SK-N-SH (cell line): ENCODE data around the gene TANK. TPM values are rescaled to one million over a fixed set of nuclear protein-coding genes. Genes with fewer than 3 reads are reported as not detected.

Experiments
- CTCF ChIA-PET: fragments of 300-600, 350-600 bp; formaldehyde crosslinking; extraction: SDS; loops from one replicate; lab custom pipeline; 2021; lab: Yijun Ruan, JAX
- POLR2A ChIA-PET: fragments of 350-600 bp; sonication (Branson Sonifier 250); formaldehyde crosslinking; extraction: SDS; loops from one replicate; lab custom pipeline; 2020; ENCODE audit warnings: antibody characterized with exemption, inconsistent platforms; lab: Yijun Ruan, JAX
- DNase-seq: peaks from one replicate; pipeline ENCODE4 v3.0.0; 2012
- H2AFZ ChIP-seq: fragments of 200-600 bp; sonication (generic); 2 replicates; pipeline ENCODE4 v1.8.1; 2016; ENCODE audit warnings: antibody characterized with exemption, mild to moderate bottlenecking, low read depth
- H3F3A ChIP-seq: fragments of 200-600 bp; sonication (generic); replicated peaks from 2 replicates; pipeline ENCODE3; 2016; ENCODE audit warnings: antibody characterized with exemption, mild to moderate bottlenecking; ENCODE audit not compliant: insufficient read depth
- H3K27ac ChIP-seq, 2 experiments: fragments of 200-500 bp in 1 of 2; fragments of 200-600 bp in 1 of 2; sonication (Bioruptor generic) in 1 of 2; sonication (generic), shearing (Covaris generic) in 1 of 2; 2 replicates each; pipeline versions ENCODE4 v1.5.1 to v1.6.1; 2014 to 2016; ENCODE audit warnings: low read depth in 2 of 2, inconsistent platforms in 1 of 2, low read length in 1 of 2, mild to moderate bottlenecking in 1 of 2, mixed read lengths in 1 of 2
- H3K27me3 ChIP-seq: fragments of 200-600 bp; sonication (generic), shearing (Covaris generic); 2 replicates; pipeline ENCODE4 v1.6.1; 2016; ENCODE audit warnings: mixed run types; ENCODE audit not compliant: insufficient read depth
- H3K36me3 ChIP-seq, 2 experiments: fragments of 200-500 bp in 1 of 2; fragments of 200-600 bp in 1 of 2; sonication (Bioruptor generic) in 1 of 2; sonication (generic) in 1 of 2; replicated peaks in 1 of 2; 2 replicates each; pipeline versions ENCODE3 to v1.5.1; 2014 to 2016; ENCODE audit warnings: low read length in 1 of 2, mild to moderate bottlenecking in 1 of 2; ENCODE audit not compliant: insufficient read depth in 2 of 2, control insufficient read depth in 1 of 2
- H3K4me1 ChIP-seq, 2 experiments: fragments of 200-500 bp in 1 of 2; fragments of 200-600 bp in 1 of 2; sonication (Bioruptor generic) in 1 of 2; sonication (generic), shearing (Covaris generic) in 1 of 2; 2 replicates each; pipeline versions ENCODE4 v1.5.1 to v1.6.1; 2014 to 2016; ENCODE audit warnings: low read depth in 1 of 2, low read length in 1 of 2, mixed run types in 1 of 2; ENCODE audit not compliant: insufficient read depth in 2 of 2, control insufficient read depth in 1 of 2
- H3K4me2 ChIP-seq: fragments of 200-600 bp; sonication (generic), shearing (Covaris generic); 2 replicates; pipeline ENCODE4 v1.6.1; 2017; ENCODE audit warnings: mixed run types
- H3K4me3 ChIP-seq, 2 experiments: fragments of 200-500 bp in 1 of 2; fragments of 200-600 bp in 1 of 2; sonication (Bioruptor generic) in 1 of 2; sonication (generic), shearing (Covaris generic) in 1 of 2; 2 replicates each; pipeline versions ENCODE4 v1.5.1 to v1.8.1; 2014 to 2016; ENCODE audit warnings: low read depth in 2 of 2, inconsistent platforms in 1 of 2, low read length in 1 of 2, mild to moderate bottlenecking in 1 of 2, mixed read lengths in 1 of 2, moderate library complexity in 1 of 2
- H3K79me2 ChIP-seq: fragments of 200-600 bp; sonication (generic); 2 replicates; pipeline ENCODE4 v1.8.1; 2017; ENCODE audit warnings: mild to moderate bottlenecking; ENCODE audit not compliant: insufficient read depth
- H3K9ac ChIP-seq: fragments of 200-600 bp; sonication (generic); 2 replicates; pipeline ENCODE4 v1.6.1; 2017; ENCODE audit warnings: mixed run types
- H3K9me2 ChIP-seq: fragments of 200-600 bp; sonication (generic); 2 replicates; pipeline ENCODE4 v1.6.1; 2017; ENCODE audit warnings: mixed run types
- H3K9me3 ChIP-seq: fragments of 200-600 bp; sonication (generic); 2 replicates; pipeline ENCODE4 v1.6.1; 2017; ENCODE audit warnings: mixed run types, mild to moderate bottlenecking, moderate library complexity
- H4K20me1 ChIP-seq: fragments of 200-600 bp; sonication (generic); 2 replicates; pipeline ENCODE4 v1.6.1; 2017; ENCODE audit warnings: mild to moderate bottlenecking, mixed run types; ENCODE audit not compliant: insufficient read depth
- CHD2 ChIP-seq: fragments of 150-350 bp; IDR thresholded peaks from 2 replicates; pipeline ENCODE4 v1.6.1; 2018; ENCODE audit warnings: low read length; ENCODE audit not compliant: partially characterized antibody
- ELF1 ChIP-seq: IDR thresholded peaks from 2 replicates; pipeline ENCODE4 v1.4.0; 2012
- EZH2phosphoT487 ChIP-seq: fragments of 200-600 bp; sonication (generic); IDR thresholded peaks from 2 replicates; pipeline ENCODE4 v1.6.1; 2017; ENCODE audit warnings: low read depth, mixed run types, mild to moderate bottlenecking, antibody characterized with exemption, moderate library complexity, borderline replicate concordance
- GATA2 ChIP-seq: sonication (generic); formaldehyde crosslinking; IDR thresholded peaks from 2 replicates; pipeline ENCODE4 v1.5.0; 2020; ENCODE audit warnings: mild to moderate bottlenecking, missing genetic modification reagents
- JUND ChIP-seq: IDR thresholded peaks from 2 replicates; pipeline ENCODE4 v1.4.0; 2012
- MXI1 ChIP-seq: IDR thresholded peaks from 2 replicates; pipeline ENCODE4 v1.6.1; 2012; ENCODE audit warnings: mild to moderate bottlenecking, low read depth, low read length, improper control_type of control experiment
- RAD21 ChIP-seq: IDR thresholded peaks from 2 replicates; pipeline ENCODE4 v1.6.1; 2012; ENCODE audit warnings: mild to moderate bottlenecking, low read length
- RFX5 ChIP-seq: IDR thresholded peaks from 2 replicates; pipeline ENCODE4 v1.6.1; 2012; ENCODE audit warnings: mild to moderate bottlenecking, improper control_type of control experiment, low read length
- RXRA ChIP-seq: IDR thresholded peaks from 2 replicates; pipeline ENCODE4 v1.4.0; 2012; ENCODE audit warnings: low read depth, mild to moderate bottlenecking, borderline replicate concordance
- SIN3A ChIP-seq: IDR thresholded peaks from 2 replicates; pipeline ENCODE4 v1.6.1; 2012; ENCODE audit warnings: low read depth, mild to moderate bottlenecking, low read length, moderate library complexity, borderline replicate concordance
- TCF12 ChIP-seq: IDR thresholded peaks from 2 replicates; pipeline ENCODE4 v1.4.0; 2012
- WGBS: methylation state at CpG from one replicate; pipeline ENCODE4 v1.1.6; 2017; ENCODE audit warnings: low lambda C conversion rate; 5-methylcytosine and 5-hydroxymethylcytosine counted together
- polyA plus RNA-seq, 3 experiments: library from polyadenylated mRNA; depleted of rRNA; stranded (reverse); fragments of >200 nt; gene quantifications; 2 replicates each; pipeline ENCODE4 v1.2.3, GENCODE V29; 2012
- TF ChIP-seq, protein P1 (sequence below): fragments of 200-600 bp; sonication (generic); IDR thresholded peaks from 2 replicates; pipeline ENCODE4 v1.6.1; 2017; ENCODE audit warnings: antibody characterized with exemption, mild to moderate bottlenecking, moderate library complexity
- TF ChIP-seq, protein P2 (sequence below): IDR thresholded peaks from 2 replicates; pipeline ENCODE4; 2012

The TANK gene
- polyA plus RNA-seq, 1 of the 3 experiments (the other 2 are of a cell fraction) = 25.7 TPM

DNA sequence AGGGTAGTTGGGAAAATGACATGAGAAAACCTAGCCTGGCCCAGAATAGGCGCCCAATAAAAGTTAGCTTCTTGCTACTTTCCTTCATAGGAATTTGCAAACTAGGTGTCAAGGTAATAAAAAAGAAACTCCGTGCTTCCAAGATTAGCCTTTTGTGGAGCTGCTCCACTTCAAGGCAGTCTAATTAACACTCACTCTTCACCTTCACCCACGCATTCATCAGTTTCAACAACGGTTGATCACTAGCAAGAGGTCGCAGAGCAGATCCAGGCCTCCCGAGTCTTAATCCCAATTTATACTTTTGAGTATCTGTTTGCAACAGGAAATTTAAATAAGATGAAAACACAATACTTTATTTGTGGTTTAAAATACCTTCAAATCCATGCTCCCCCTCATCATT lies 39.5 kb upstream of the TANK start (continued):
- TF ChIP-seq, protein P1, sequence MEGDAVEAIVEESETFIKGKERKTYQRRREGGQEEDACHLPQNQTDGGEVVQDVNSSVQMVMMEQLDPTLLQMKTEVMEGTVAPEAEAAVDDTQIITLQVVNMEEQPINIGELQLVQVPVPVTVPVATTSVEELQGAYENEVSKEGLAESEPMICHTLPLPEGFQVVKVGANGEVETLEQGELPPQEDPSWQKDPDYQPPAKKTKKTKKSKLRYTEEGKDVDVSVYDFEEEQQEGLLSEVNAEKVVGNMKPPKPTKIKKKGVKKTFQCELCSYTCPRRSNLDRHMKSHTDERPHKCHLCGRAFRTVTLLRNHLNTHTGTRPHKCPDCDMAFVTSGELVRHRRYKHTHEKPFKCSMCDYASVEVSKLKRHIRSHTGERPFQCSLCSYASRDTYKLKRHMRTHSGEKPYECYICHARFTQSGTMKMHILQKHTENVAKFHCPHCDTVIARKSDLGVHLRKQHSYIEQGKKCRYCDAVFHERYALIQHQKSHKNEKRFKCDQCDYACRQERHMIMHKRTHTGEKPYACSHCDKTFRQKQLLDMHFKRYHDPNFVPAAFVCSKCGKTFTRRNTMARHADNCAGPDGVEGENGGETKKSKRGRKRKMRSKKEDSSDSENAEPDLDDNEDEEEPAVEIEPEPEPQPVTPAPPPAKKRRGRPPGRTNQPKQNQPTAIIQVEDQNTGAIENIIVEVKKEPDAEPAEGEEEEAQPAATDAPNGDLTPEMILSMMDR = no peak
- no peak for TF ChIP-seq MXI1
- no peak for TF ChIP-seq GATA2 (CRISPR knock-in tag)
- no peak for TF ChIP-seq EZH2phosphoT487
- no peak for TF ChIP-seq TCF12
- no peak for TF ChIP-seq SIN3A
- TF ChIP-seq CHD2 = no peak
- TF ChIP-seq, protein P2, sequence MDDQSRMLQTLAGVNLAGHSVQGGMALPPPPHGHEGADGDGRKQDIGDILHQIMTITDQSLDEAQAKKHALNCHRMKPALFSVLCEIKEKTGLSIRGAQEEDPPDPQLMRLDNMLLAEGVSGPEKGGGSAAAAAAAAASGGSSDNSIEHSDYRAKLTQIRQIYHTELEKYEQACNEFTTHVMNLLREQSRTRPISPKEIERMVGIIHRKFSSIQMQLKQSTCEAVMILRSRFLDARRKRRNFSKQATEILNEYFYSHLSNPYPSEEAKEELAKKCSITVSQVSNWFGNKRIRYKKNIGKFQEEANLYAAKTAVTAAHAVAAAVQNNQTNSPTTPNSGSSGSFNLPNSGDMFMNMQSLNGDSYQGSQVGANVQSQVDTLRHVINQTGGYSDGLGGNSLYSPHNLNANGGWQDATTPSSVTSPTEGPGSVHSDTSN = no peak
- TF ChIP-seq RAD21 = no peak
- no peak for TF ChIP-seq RXRA

DNA sequence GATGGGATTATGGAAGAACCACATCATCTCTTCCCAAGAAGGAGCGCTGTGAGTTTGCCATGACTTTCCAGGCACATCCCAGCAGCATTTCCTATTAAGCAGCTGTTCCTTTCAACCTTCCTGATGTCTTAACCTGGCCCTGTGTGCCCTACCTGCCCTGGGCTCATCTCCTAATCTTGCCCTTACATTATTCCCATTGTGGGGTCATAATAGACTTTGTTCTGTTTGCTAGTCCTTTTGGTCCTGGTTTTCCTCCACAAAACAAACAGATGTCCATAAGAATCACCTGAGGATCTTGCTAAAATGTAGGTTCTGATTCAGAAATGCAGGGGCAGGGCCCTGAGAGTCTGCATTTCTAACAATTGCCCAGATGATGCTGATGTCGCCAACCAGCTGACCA lies 38.6 kb upstream of the TANK start:
- Histone ChIP-seq H3K27me3 (no peaks in the 10 kb centered on the region), H2AFZ (no peak overlapping the region), H3F3A (peaks cover 20% of the 10 kb centered on the region), H3K4me2 (no peak overlapping the region), H3K36me3 (no peaks in the 10 kb centered on the region), H3K79me2 (no peaks in the 10 kb centered on the region), H3K9ac (no peak overlapping the region), H3K9me2 (no peaks in the 10 kb centered on the region), H3K4me1 (peaks cover 0 to 22% of the 10 kb centered on the region in 2 experiments; a peak in 1 of 4 replicates), H4K20me1 (no peaks in the 10 kb centered on the region), H3K4me3 (no peak overlapping the region), H3K9me3 (no peaks in the 10 kb centered on the region), H3K27ac (no peak overlapping the region)
- TF ChIP-seq ELF1 = no peak
- no peak for TF ChIP-seq EZH2phosphoT487
- TF ChIP-seq RFX5 = no peak
- no peak for TF ChIP-seq JUND
- no peak for TF ChIP-seq SIN3A
- ChIA-PET CTCF (interaction anchor here (0.9 to 1.8 kb wide), 3 partner anchors 58 to 101 kb away, joined by 3 to 6 read pairs (median 3); no protein-coding TSS in a partner anchor), POLR2A (no interaction called here)
- no peak for DNase-seq
- WGBS = 92% methylated on average over 2 of the region's 2 CpGs
